GM23338 (cell line): Measurements from ENCODE around the gene ZNF148. TPM values are rescaled to one million over a fixed set of nuclear protein-coding genes. Genes with fewer than 3 reads are reported as not detected.

Experiments used
- ATAC-seq: fragments of 200-7000 bp; cut with Tn5 transposase; 3 replicates; pipeline ENCODE4 v1.9.1; 2020
- DNase-seq: peaks from one replicate; pipeline ENCODE4 v3.0.0-alpha.2; 2015; ENCODE audit warnings: low spot score
- H2AFZ ChIP-seq: fragments of 200-600 bp; sonication (generic); 2 replicates; pipeline ENCODE4 v1.8.0; 2016; ENCODE audit warnings: antibody characterized with exemption, mild to moderate bottlenecking, moderate library complexity
- H3F3A ChIP-seq: fragments of 200-600 bp; sonication (generic); replicated peaks from 2 replicates; pipeline ENCODE4 v1.8.0; 2017; ENCODE audit warnings: antibody characterized with exemption, mixed run types, low read depth
- H3K27ac ChIP-seq: fragments of 200-600 bp; sonication (generic); 2 replicates; pipeline ENCODE4 v1.6.1; 2016; ENCODE audit warnings: low read depth
- H3K27me3 ChIP-seq: fragments of 200-600 bp; sonication (generic); 2 replicates; pipeline ENCODE4 v1.8.0; 2016; ENCODE audit warnings: mild to moderate bottlenecking, mixed run types, moderate library complexity; ENCODE audit not compliant: insufficient read depth
- H3K36me3 ChIP-seq: fragments of 200-600 bp; sonication (generic); 2 replicates; pipeline ENCODE4 v1.8.0; 2016; ENCODE audit warnings: mild to moderate bottlenecking; ENCODE audit not compliant: insufficient read depth
- H3K4me1 ChIP-seq: fragments of 200-600 bp; sonication (generic); 2 replicates; pipeline ENCODE4 v1.8.0; 2016; ENCODE audit warnings: mild to moderate bottlenecking, moderate library complexity; ENCODE audit not compliant: insufficient read depth
- H3K4me2 ChIP-seq: fragments of 200-600 bp; sonication (generic); 2 replicates; pipeline ENCODE4 v1.7.1; 2017; ENCODE audit warnings: mixed run types
- H3K4me3 ChIP-seq: fragments of 200-600 bp; sonication (generic); 2 replicates; pipeline ENCODE4 v1.6.1; 2016; ENCODE audit warnings: mixed run types
- H3K79me2 ChIP-seq: fragments of 200-600 bp; sonication (generic); replicated peaks from 2 replicates; pipeline ENCODE4 v1.8.0; 2017; ENCODE audit warnings: mild to moderate bottlenecking; ENCODE audit not compliant: insufficient read depth
- H3K9me2 ChIP-seq: fragments of 200-600 bp; sonication (generic); 2 replicates; pipeline ENCODE4 v1.8.0; 2017; ENCODE audit not compliant: insufficient read depth
- H4K20me1 ChIP-seq: fragments of 200-600 bp; sonication (generic); replicated peaks from 2 replicates; pipeline ENCODE4 v1.8.0; 2017; ENCODE audit warnings: mild to moderate bottlenecking; ENCODE audit not compliant: insufficient read depth
- H3K27ac Mint-ChIP-seq: 2 replicates; pipeline ENCODE4 v1.8.0; 2020; ENCODE audit warnings: inconsistent platforms, mild to moderate bottlenecking, moderate library complexity, mixed read lengths
- H3K27me3 Mint-ChIP-seq: 3 replicates; pipeline ENCODE4 v1.8.0; 2022; ENCODE audit warnings: low read depth, mild to moderate bottlenecking, moderate library complexity, mixed read lengths, inconsistent platforms; ENCODE audit not compliant: insufficient read depth, poor library complexity
- H3K36me3 Mint-ChIP-seq: 3 replicates; pipeline ENCODE4 v1.8.0; 2021; ENCODE audit warnings: low read depth, mild to moderate bottlenecking, inconsistent platforms, moderate library complexity, mixed read lengths
- H3K4me1 Mint-ChIP-seq: 3 replicates; pipeline ENCODE4 v1.8.0; 2020; ENCODE audit warnings: mild to moderate bottlenecking, inconsistent platforms, mixed read lengths
- H3K4me3 Mint-ChIP-seq: 3 replicates; pipeline ENCODE4 v1.8.0; 2021; ENCODE audit warnings: moderate library complexity, mild to moderate bottlenecking, inconsistent platforms, mixed read lengths
- H3K9me3 Mint-ChIP-seq: 3 replicates; pipeline ENCODE4 v1.8.0; 2020; ENCODE audit warnings: moderate library complexity, mild to moderate bottlenecking, inconsistent platforms, mixed read lengths
- CREB1 ChIP-seq: fragments of 250-450 bp; sonication (Bioruptor Pico); IDR thresholded peaks from 2 replicates; pipeline ENCODE4 v1.5.0; 2020; ENCODE audit warnings: low read depth, mild to moderate bottlenecking, moderate library complexity
- CTCF ChIP-seq, 2 experiments: fragments of 200-600 bp in 1 of 2; sonication (generic) in 1 of 2; conservative IDR thresholded peaks; 2 replicates each; pipeline versions ENCODE4 v1.5.1 to v1.6.1; 2016 to 2017; ENCODE audit warnings: antibody characterized with exemption in 2 of 2, low read depth in 2 of 2, mild to moderate bottlenecking in 2 of 2, moderate library complexity in 1 of 2
- ETS1 ChIP-seq: IDR thresholded peaks from 2 replicates; pipeline ENCODE4 v1.6.1; 2016; ENCODE audit warnings: antibody characterized with exemption
- EZH2phosphoT487 ChIP-seq: fragments of 200-600 bp; sonication (generic); IDR thresholded peaks from one replicate; pipeline ENCODE4 v1.8.1; 2018; ENCODE audit warnings: antibody characterized with exemption; ENCODE audit not compliant: unreplicated experiment
- JUNB ChIP-seq: IDR thresholded peaks from one replicate; pipeline ENCODE4 v1.6.1; 2016; ENCODE audit warnings: antibody characterized with exemption; ENCODE audit not compliant: unreplicated experiment
- NANOG ChIP-seq: IDR thresholded peaks from 2 replicates; pipeline ENCODE4 v1.6.1; 2016; ENCODE audit warnings: antibody characterized with exemption, borderline replicate concordance
- POLR2AphosphoS5 ChIP-seq: IDR thresholded peaks from 2 replicates; pipeline ENCODE4 v1.6.1; 2016; ENCODE audit warnings: antibody characterized with exemption, low read depth
- REST ChIP-seq: IDR thresholded peaks from one replicate; pipeline ENCODE4 v1.6.1; 2018; ENCODE audit warnings: antibody characterized with exemption; ENCODE audit not compliant: unreplicated experiment
- STAT1 ChIP-seq: IDR thresholded peaks from one replicate; pipeline ENCODE4 v1.6.1; 2016; ENCODE audit warnings: antibody characterized with exemption; ENCODE audit not compliant: unreplicated experiment
- ZNF114 ChIP-seq: fragments of 250-450 bp; sonication (Bioruptor Pico); IDR thresholded peaks from 2 replicates; pipeline ENCODE4 v1.5.0; 2020; ENCODE audit warnings: mild to moderate bottlenecking, moderate library complexity
- ZNF331 ChIP-seq: fragments of 250-450 bp; sonication (Bioruptor Pico); IDR thresholded peaks from 2 replicates; pipeline ENCODE4 v1.5.0; 2020; ENCODE audit warnings: low read depth, mild to moderate bottlenecking, moderate library complexity
- long read RNA-seq: library from polyadenylated mRNA; unstranded; transcript quantifications from one replicate; pipeline ENCODE4 v2.0.0, GENCODE V29; 2020; ENCODE audit not compliant: unreplicated experiment
- polyA plus RNA-seq: library from polyadenylated mRNA; unstranded; fragments of >200 nt; fragmentation: Nextera tagmentation; extraction: Ambion mirVana; gene quantifications from 2 replicates; pipeline ENCODE4 v1.2.1, GENCODE V29; 2016
- total RNA-seq: library from RNA; depleted of rRNA; stranded (reverse); fragments of >200 nt; shearing (Covaris generic); gene quantifications from 2 replicates; pipeline ENCODE4 v1.2.3, GENCODE V29; 2014; rRNA removed

ZNF148 gene, protein sequence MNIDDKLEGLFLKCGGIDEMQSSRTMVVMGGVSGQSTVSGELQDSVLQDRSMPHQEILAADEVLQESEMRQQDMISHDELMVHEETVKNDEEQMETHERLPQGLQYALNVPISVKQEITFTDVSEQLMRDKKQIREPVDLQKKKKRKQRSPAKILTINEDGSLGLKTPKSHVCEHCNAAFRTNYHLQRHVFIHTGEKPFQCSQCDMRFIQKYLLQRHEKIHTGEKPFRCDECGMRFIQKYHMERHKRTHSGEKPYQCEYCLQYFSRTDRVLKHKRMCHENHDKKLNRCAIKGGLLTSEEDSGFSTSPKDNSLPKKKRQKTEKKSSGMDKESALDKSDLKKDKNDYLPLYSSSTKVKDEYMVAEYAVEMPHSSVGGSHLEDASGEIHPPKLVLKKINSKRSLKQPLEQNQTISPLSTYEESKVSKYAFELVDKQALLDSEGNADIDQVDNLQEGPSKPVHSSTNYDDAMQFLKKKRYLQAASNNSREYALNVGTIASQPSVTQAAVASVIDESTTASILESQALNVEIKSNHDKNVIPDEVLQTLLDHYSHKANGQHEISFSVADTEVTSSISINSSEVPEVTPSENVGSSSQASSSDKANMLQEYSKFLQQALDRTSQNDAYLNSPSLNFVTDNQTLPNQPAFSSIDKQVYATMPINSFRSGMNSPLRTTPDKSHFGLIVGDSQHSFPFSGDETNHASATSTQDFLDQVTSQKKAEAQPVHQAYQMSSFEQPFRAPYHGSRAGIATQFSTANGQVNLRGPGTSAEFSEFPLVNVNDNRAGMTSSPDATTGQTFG
- total RNA-seq (12.3 and 13.9 TPM in 2 replicates), polyA plus RNA-seq (14.4 and 16.9 TPM in 2 replicates)
- long read RNA-seq, full-length matches to known transcripts: 10 of 13 reads
- long read RNA-seq, partial matches to known transcripts: 1 of 13 reads
- long read RNA-seq, other reads (novel, unspliced or antisense): 2 of 13 reads

- peak; percentile 92 for DNase-seq
- H3K27ac ChIP-seq: peak within 1 kb of the TSS; percentile 80
- peaks cover 6% of the 10 kb centered on the region; the same call in 2 of the 3 replicates for H3K36me3 Mint-ChIP-seq
Measured at GRCh38 chr3:125374996-125375941, at the start of gene ZNF148. Gene ZNF148 (minus strand): TSS chr3:125375325. CDS start chr3:125313640, 61,685 bp downstream.

More at GRCh38 chr3:125374996-125375941, at the start of gene ZNF148:
- Histone ChIP-seq H2AFZ (peak within 1 kb of the TSS; percentile 96), H3F3A (no peaks in the 10 kb centered on the region), H3K4me1 (peaks cover 14% of the 10 kb centered on the region), H4K20me1 (peaks cover 6% of the 10 kb centered on the region), H3K4me3 (peak within 1 kb of the TSS; percentile 89), H3K4me2 (peak within 1 kb of the TSS; percentile 96), H3K9me2 (no peaks in the 10 kb centered on the region), H3K27me3 (no peaks in the 10 kb centered on the region), H3K79me2 (peaks cover 43% of the 10 kb centered on the region), H3K36me3 (no peaks in the 10 kb centered on the region)
- peak; percentile 88 for ATAC-seq
- Mint-ChIP-seq H3K4me3 (peak within 1 kb of the TSS; percentile 96), H3K9me3 (no peaks in the 10 kb centered on the region; the same call in 2 of the 3 replicates), H3K27me3 (peaks cover 8% of the 10 kb centered on the region), H3K27ac (peak within 1 kb of the TSS; percentile 83), H3K4me1 (peaks cover 26% of the 10 kb centered on the region)
- no peak for TF ChIP-seq EZH2phosphoT487
- TF ChIP-seq JUNB: no peak
- no peak for TF ChIP-seq NANOG
- no peak for TF ChIP-seq CTCF (conservative IDR thresholded peaks at IDR 0.05; ENCODE audit: low read depth in 2 of 2)
- TF ChIP-seq POLR2AphosphoS5: peak; percentile 98
- peak; percentile 77 for TF ChIP-seq ETS1
- 0 out of 2 replicates have a peak, but pooled peaks have one; percentile 17 for TF ChIP-seq ZNF331 (CRISPR knock-in tag)
- no peak for TF ChIP-seq STAT1
- no peak for TF ChIP-seq REST
- TF ChIP-seq CREB1 (CRISPR knock-in tag): peak; percentile 74
- no peak for TF ChIP-seq ZNF114 (CRISPR knock-in tag)
